Measurements from ENCODE around the gene SLC48A1. TPM values are rescaled to one million over a fixed set of nuclear protein-coding genes. Genes with fewer than 3 reads are reported as not detected.

The SLC48A1 gene
- total RNA-seq, 2 donors from 2014 or later, result 39.0 to 52.5 TPM

- intact Hi-C loops (cut with DNase I), result no loop called here
- Histone ChIP-seq H3K36me3 (no peaks in the 10 kb centered on the region), H3K4me1 (replicated peaks) (no peaks in the 10 kb centered on the region), H3K27ac (no peak overlapping the region), H3K9me3 (no peaks in the 10 kb centered on the region), H3K27me3 (replicated peaks; ENCODE audit: insufficient read depth) (no peaks in the 10 kb centered on the region), H3K4me3 (no peak overlapping the region)
- 74% methylated on average over 3 of the region's 3 CpGs for WGBS
- TF ChIP-seq POLR2AphosphoS5 (IDR thresholded peaks at IDR 0.05) (no peak), POLR2A (IDR thresholded peaks at IDR 0.05) (no peak), CTCF (IDR thresholded peaks at IDR 0.05) (no peak)
- no peak for DNase-seq (ENCODE audit: low spot score)
Measured at GRCh38 chr12:47739297-47739696, 33.7 kb upstream of the SLC48A1 start.

GRCh38 chr12:47739979-47740378 lies 33.1 kb upstream of the SLC48A1 start:
- WGBS, result 89% methylated on average over 12 of the region's 12 CpGs
- TF ChIP-seq POLR2A (IDR thresholded peaks at IDR 0.05), result no peak
- no peaks in the 10 kb centered on the region for H3K36me3 ChIP-seq
- DNase-seq (ENCODE audit: low spot score), result no peak
- H3K27ac ChIP-seq, result no peak overlapping the region
- H3K4me3 ChIP-seq, result no peak overlapping the region
- no peaks in the 10 kb centered on the region for H3K9me3 ChIP-seq
- no peaks in the 10 kb centered on the region for H3K27me3 ChIP-seq (replicated peaks; ENCODE audit: insufficient read depth)
- intact Hi-C loops (cut with DNase I), result loop anchor here (5.0 kb wide), 1 partner anchor 37 kb away; no protein-coding TSS in a partner anchor
- no peaks in the 10 kb centered on the region for H3K4me1 ChIP-seq (replicated peaks)

GRCh38 chr12:47740606-47741339 lies 32.3 kb upstream of the SLC48A1 start:
- TF ChIP-seq POLR2A (IDR thresholded peaks at IDR 0.05), result no peak
- TF ChIP-seq CTCF (IDR thresholded peaks at IDR 0.05), result no peak
- no peak for TF ChIP-seq POLR2AphosphoS5 (IDR thresholded peaks at IDR 0.05)
- 79% methylated on average over 21 of the region's 21 CpGs for WGBS
- DNase-seq (ENCODE audit: low spot score), result no peak
- Histone ChIP-seq H3K9me3 (no peaks in the 10 kb centered on the region), H3K36me3 (no peaks in the 10 kb centered on the region), H3K27ac (no peak overlapping the region), H3K4me1 (replicated peaks) (no peaks in the 10 kb centered on the region), H3K27me3 (replicated peaks; ENCODE audit: insufficient read depth) (no peaks in the 10 kb centered on the region), H3K4me3 (no peak overlapping the region)
- intact Hi-C loops (cut with DNase I), result loop anchor here (5.0 kb wide), 1 partner anchor 37 kb away; no protein-coding TSS in a partner anchor

GRCh38 chr12:47741340-47741703 lies 31.7 kb upstream of the SLC48A1 start:
- H3K27ac ChIP-seq, result no peak overlapping the region
- H3K9me3 ChIP-seq, result no peaks in the 10 kb centered on the region
- no peak for DNase-seq (ENCODE audit: low spot score)
- no peaks in the 10 kb centered on the region for H3K27me3 ChIP-seq (replicated peaks; ENCODE audit: insufficient read depth)
- H3K4me3 ChIP-seq, result no peak overlapping the region
- H3K36me3 ChIP-seq, result no peaks in the 10 kb centered on the region
- H3K4me1 ChIP-seq (replicated peaks), result no peaks in the 10 kb centered on the region
- 28% methylated on average over 4 of the region's 4 CpGs for WGBS
- intact Hi-C loops (cut with DNase I), result loop anchor here (5.0 kb wide), 1 partner anchor 36 kb away; no protein-coding TSS in a partner anchor
- no peak for TF ChIP-seq POLR2AphosphoS5 (IDR thresholded peaks at IDR 0.05)
- no peak for TF ChIP-seq POLR2A (IDR thresholded peaks at IDR 0.05)
- TF ChIP-seq CTCF (IDR thresholded peaks at IDR 0.05), result no peak

- 78% methylated on average over 7 of the region's 7 CpGs for WGBS
- intact Hi-C loops (cut with DNase I), result loop anchor here (5.0 kb wide), 1 partner anchor 35 kb away; no protein-coding TSS in a partner anchor
- Histone ChIP-seq H3K27ac (no peak overlapping the region), H3K36me3 (no peaks in the 10 kb centered on the region), H3K4me1 (replicated peaks) (no peaks in the 10 kb centered on the region), H3K27me3 (replicated peaks; ENCODE audit: insufficient read depth) (no peaks in the 10 kb centered on the region), H3K9me3 (no peaks in the 10 kb centered on the region), H3K4me3 (no peak overlapping the region)
- peak; percentile 94 to 99 (median 94) for TF ChIP-seq CTCF (IDR thresholded peaks at IDR 0.05)
- peak; percentile 15 for TF ChIP-seq POLR2AphosphoS5 (IDR thresholded peaks at IDR 0.05)
- TF ChIP-seq POLR2A (IDR thresholded peaks at IDR 0.05), result no peak
- DNase-seq (ENCODE audit: low spot score), result no peak
Measured at GRCh38 chr12:47742253-47742825, 30.7 kb upstream of the SLC48A1 start.

Measured in prostate gland (tissue), 2 donors.